C4-2B (cell line): Measurements from ENCODE around the gene CAMKK2.

Experiments used
- H3K27ac ChIP-seq: fragments of 450-650 bp; 2 replicates; pipeline ENCODE4 v1.5.1; 2017
- CTCF ChIP-seq: fragments of 450-650 bp; conservative IDR thresholded peaks from 2 replicates; pipeline ENCODE4 v1.5.1; 2017; ENCODE audit warnings: mild to moderate bottlenecking
- ZFX ChIP-seq: fragments of 450-650 bp; IDR thresholded peaks from 2 replicates; pipeline ENCODE4 v1.6.1; 2017

CAMKK2 gene

GRCh38 chr12:121277374-121277759, 19.1 kb downstream of the CAMKK2 start:
- TF ChIP-seq ZFX (no peak), CTCF (no peak)
- H3K27ac ChIP-seq = no peak overlapping the region

GRCh38 chr12:121274036-121274763, 22.3 kb downstream of the CAMKK2 start:
- no peak overlapping the region for H3K27ac ChIP-seq
- no peak for TF ChIP-seq ZFX
- no peak for TF ChIP-seq CTCF

GRCh38 chr12:121273364-121273896, 23.1 kb downstream of the CAMKK2 start:
- H3K27ac ChIP-seq = no peak overlapping the region
- TF ChIP-seq CTCF (no peak), ZFX (no peak)

- H3K27ac ChIP-seq = no peak overlapping the region
- TF ChIP-seq ZFX = no peak
- TF ChIP-seq CTCF = no peak
Measured at GRCh38 chr12:121267822-121268221, 28.7 kb downstream of the CAMKK2 start.

GRCh38 chr12:121264951-121265515, 31.5 kb downstream of the CAMKK2 start:
- TF ChIP-seq CTCF = no peak
- no peak for TF ChIP-seq ZFX
- H3K27ac ChIP-seq = no peak overlapping the region

- H3K27ac ChIP-seq = no peak overlapping the region
Measured at GRCh38 chr12:121264135-121264534, 32.4 kb downstream of the CAMKK2 start.

More at GRCh38 chr12:121264135-121264534, 32.4 kb downstream of the CAMKK2 start:
- TF ChIP-seq ZFX (no peak), CTCF (no peak)
